Neural cell (in vitro differentiated cells): ENCODE results near the gene UMODL1. TPM values are rescaled to one million over a fixed set of nuclear protein-coding genes. Genes with fewer than 3 reads are reported as not detected.

Source experiments
- H2AFZ ChIP-seq: fragments of 200-600, 300-800 bp; sonication (generic), shearing (Covaris generic); 2 replicates; pipeline ENCODE4 v1.6.0; 2014; ENCODE audit warnings: low read depth, mild to moderate bottlenecking, antibody characterized with exemption, low read length, moderate library complexity
- H3F3A ChIP-seq: fragments of 200-600 bp; shearing (Covaris generic); 2 replicates; pipeline ENCODE4 v1.6.1; 2016; ENCODE audit warnings: mild to moderate bottlenecking, moderate library complexity, mixed read lengths, antibody characterized with exemption, low read length; ENCODE audit not compliant: insufficient read depth, poor library complexity, severe bottlenecking
- H3K27ac ChIP-seq: fragments of 200-600, 300-800 bp; sonication (generic), shearing (Covaris generic); 2 replicates; pipeline ENCODE4 v1.5.1; 2014; ENCODE audit warnings: mild to moderate bottlenecking, low read length, moderate library complexity
- H3K27me3 ChIP-seq: fragments of 300-800, 200-600 bp; sonication (generic), shearing (Covaris generic); 2 replicates; pipeline ENCODE4 v1.6.0; 2014; ENCODE audit warnings: mild to moderate bottlenecking, low read depth, low read length, moderate library complexity; ENCODE audit not compliant: insufficient read depth
- H3K36me3 ChIP-seq: fragments of 300-800, 200-600 bp; sonication (generic), shearing (Covaris generic); 2 replicates; pipeline ENCODE4 v1.5.1; 2014; ENCODE audit warnings: mild to moderate bottlenecking, antibody characterized with exemption, low read length, moderate library complexity; ENCODE audit not compliant: insufficient read depth
- H3K4me2 ChIP-seq: fragments of 300-800, 200-600 bp; sonication (generic), shearing (Covaris generic); 2 replicates; pipeline ENCODE4 v1.6.0; 2014; ENCODE audit warnings: mild to moderate bottlenecking, low read length
- H3K4me3 ChIP-seq: fragments of 300-800, 200-600 bp; sonication (generic), shearing (Covaris generic); 2 replicates; pipeline ENCODE4 v1.5.1; 2014; ENCODE audit warnings: mild to moderate bottlenecking, low read length, moderate library complexity
- H3K79me2 ChIP-seq: fragments of 200-600 bp; shearing (Covaris generic); replicated peaks from 2 replicates; pipeline ENCODE4 v1.6.0; 2014; ENCODE audit warnings: mild to moderate bottlenecking, low read length, moderate library complexity; ENCODE audit not compliant: insufficient read depth
- H3K9ac ChIP-seq: fragments of 300-800, 200-600 bp; sonication (generic), shearing (Covaris generic); 2 replicates; pipeline ENCODE4 v1.6.1; 2016; ENCODE audit warnings: mild to moderate bottlenecking, low read length, mixed read lengths
- H3K9me2 ChIP-seq: fragments of 200-600 bp; shearing (Covaris generic); 2 replicates; pipeline ENCODE4 v1.6.1; 2016; ENCODE audit warnings: mild to moderate bottlenecking, low read length, mixed read lengths; ENCODE audit not compliant: insufficient read depth
- H3K9me3 ChIP-seq: fragments of 200-600, 300-800 bp; sonication (generic), shearing (Covaris generic); 2 replicates; pipeline ENCODE4 v1.6.1; 2016; ENCODE audit warnings: mild to moderate bottlenecking, mixed run types, low read length, moderate library complexity, mixed read lengths
- H4K20me1 ChIP-seq: fragments of 200-600 bp; shearing (Covaris generic); 2 replicates; pipeline ENCODE4 v1.6.1; 2016; ENCODE audit warnings: mild to moderate bottlenecking, mixed run types; ENCODE audit not compliant: insufficient read depth
- EP300 ChIP-seq: fragments of 450-650 bp; conservative IDR thresholded peaks from 2 replicates; pipeline ENCODE4 v1.6.1; 2014; ENCODE audit warnings: antibody characterized with exemption, mild to moderate bottlenecking, moderate library complexity; ENCODE audit not compliant: poor library complexity, severe bottlenecking
- EZH2 ChIP-seq: fragments of 200-600, 300-800 bp; shearing (Covaris generic), sonication (generic); IDR thresholded peaks from 2 replicates; pipeline ENCODE4 v1.6.1; 2014; ENCODE audit warnings: antibody characterized with exemption, low read length, borderline replicate concordance, mild to moderate bottlenecking; ENCODE audit not compliant: insufficient read depth, poor library complexity, severe bottlenecking
- MXI1 ChIP-seq: fragments of 450-650 bp; conservative IDR thresholded peaks from 2 replicates; pipeline ENCODE4 v1.6.1; 2014; ENCODE audit warnings: antibody characterized with exemption, mild to moderate bottlenecking; ENCODE audit not compliant: poor library complexity, severe bottlenecking
- POLR2AphosphoS5 ChIP-seq: IDR thresholded peaks from 2 replicates; pipeline ENCODE4 v1.6.1; 2012
- RAD21 ChIP-seq: fragments of 450-650 bp; conservative IDR thresholded peaks from 2 replicates; pipeline ENCODE4 v1.6.1; 2014; ENCODE audit warnings: antibody characterized with exemption, mild to moderate bottlenecking, moderate library complexity
- SMC3 ChIP-seq: fragments of 450-650 bp; conservative IDR thresholded peaks from 2 replicates; pipeline ENCODE4 v1.6.1; 2014; ENCODE audit warnings: antibody characterized with exemption, mild to moderate bottlenecking, moderate library complexity; ENCODE audit not compliant: poor library complexity
- TAF1 ChIP-seq: IDR thresholded peaks from 2 replicates; pipeline ENCODE4 v1.6.1; 2012; ENCODE audit warnings: low read depth
- polyA plus RNA-seq: library from polyadenylated mRNA; depleted of rRNA; stranded (reverse); fragments of >200 nt; gene quantifications from 2 replicates; pipeline ENCODE4 v1.2.3, GENCODE V29; 2014
- TF ChIP-seq, protein P1 (sequence below): fragments of 450-650 bp; IDR thresholded peaks from 2 replicates; pipeline ENCODE4 v1.5.1; 2014; ENCODE audit warnings: antibody characterized with exemption, mild to moderate bottlenecking, moderate library complexity; ENCODE audit not compliant: poor library complexity, severe bottlenecking
- TF ChIP-seq, protein P2 (sequence below): IDR thresholded peaks from 2 replicates; pipeline ENCODE4 v1.6.1; 2012; ENCODE audit warnings: borderline replicate concordance

Gene UMODL1
- polyA plus RNA-seq, 1 donor from 2014 or later = 0.11 TPM

DNA sequence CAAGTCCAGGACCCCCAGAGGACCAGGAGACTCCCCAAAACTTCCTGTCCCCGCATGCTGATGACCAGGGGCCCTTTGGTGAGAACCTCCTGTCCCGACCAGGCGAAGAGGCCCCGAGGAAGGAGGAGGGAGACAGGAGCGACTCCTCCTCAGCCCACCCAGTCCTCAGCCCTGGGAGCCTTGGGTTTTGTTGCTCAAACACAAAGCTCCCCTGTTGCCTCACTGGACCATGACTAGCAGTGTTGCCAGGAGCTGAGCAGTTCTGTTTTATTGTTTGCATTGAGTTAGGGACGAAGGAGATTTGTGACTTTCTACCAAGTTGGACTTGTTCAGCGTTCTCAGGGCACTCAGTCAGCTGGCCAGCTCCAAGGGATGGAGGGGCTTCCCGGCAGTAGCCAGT is 10.0 kb downstream of the UMODL1 start:
- Histone ChIP-seq H2AFZ (no peak overlapping the region), H3K27ac (no peak overlapping the region), H3K79me2 (no peaks in the 10 kb centered on the region), H3K4me2 (no peak overlapping the region), H3K9me3 (no peaks in the 10 kb centered on the region), H3K27me3 (no peaks in the 10 kb centered on the region), H3K36me3 (no peaks in the 10 kb centered on the region), H4K20me1 (no peaks in the 10 kb centered on the region), H3F3A (no peaks in the 10 kb centered on the region), H3K9me2 (no peaks in the 10 kb centered on the region), H3K9ac (no peak overlapping the region), H3K4me3 (no peak overlapping the region)
- TF ChIP-seq EZH2 (no peak), EP300 (no peak), TAF1 (no peak), MXI1 (no peak), RAD21 (no peak), SMC3 (no peak), POLR2AphosphoS5 (no peak)
- TF ChIP-seq, protein P1, sequence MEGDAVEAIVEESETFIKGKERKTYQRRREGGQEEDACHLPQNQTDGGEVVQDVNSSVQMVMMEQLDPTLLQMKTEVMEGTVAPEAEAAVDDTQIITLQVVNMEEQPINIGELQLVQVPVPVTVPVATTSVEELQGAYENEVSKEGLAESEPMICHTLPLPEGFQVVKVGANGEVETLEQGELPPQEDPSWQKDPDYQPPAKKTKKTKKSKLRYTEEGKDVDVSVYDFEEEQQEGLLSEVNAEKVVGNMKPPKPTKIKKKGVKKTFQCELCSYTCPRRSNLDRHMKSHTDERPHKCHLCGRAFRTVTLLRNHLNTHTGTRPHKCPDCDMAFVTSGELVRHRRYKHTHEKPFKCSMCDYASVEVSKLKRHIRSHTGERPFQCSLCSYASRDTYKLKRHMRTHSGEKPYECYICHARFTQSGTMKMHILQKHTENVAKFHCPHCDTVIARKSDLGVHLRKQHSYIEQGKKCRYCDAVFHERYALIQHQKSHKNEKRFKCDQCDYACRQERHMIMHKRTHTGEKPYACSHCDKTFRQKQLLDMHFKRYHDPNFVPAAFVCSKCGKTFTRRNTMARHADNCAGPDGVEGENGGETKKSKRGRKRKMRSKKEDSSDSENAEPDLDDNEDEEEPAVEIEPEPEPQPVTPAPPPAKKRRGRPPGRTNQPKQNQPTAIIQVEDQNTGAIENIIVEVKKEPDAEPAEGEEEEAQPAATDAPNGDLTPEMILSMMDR = no peak
- TF ChIP-seq, protein P2, sequence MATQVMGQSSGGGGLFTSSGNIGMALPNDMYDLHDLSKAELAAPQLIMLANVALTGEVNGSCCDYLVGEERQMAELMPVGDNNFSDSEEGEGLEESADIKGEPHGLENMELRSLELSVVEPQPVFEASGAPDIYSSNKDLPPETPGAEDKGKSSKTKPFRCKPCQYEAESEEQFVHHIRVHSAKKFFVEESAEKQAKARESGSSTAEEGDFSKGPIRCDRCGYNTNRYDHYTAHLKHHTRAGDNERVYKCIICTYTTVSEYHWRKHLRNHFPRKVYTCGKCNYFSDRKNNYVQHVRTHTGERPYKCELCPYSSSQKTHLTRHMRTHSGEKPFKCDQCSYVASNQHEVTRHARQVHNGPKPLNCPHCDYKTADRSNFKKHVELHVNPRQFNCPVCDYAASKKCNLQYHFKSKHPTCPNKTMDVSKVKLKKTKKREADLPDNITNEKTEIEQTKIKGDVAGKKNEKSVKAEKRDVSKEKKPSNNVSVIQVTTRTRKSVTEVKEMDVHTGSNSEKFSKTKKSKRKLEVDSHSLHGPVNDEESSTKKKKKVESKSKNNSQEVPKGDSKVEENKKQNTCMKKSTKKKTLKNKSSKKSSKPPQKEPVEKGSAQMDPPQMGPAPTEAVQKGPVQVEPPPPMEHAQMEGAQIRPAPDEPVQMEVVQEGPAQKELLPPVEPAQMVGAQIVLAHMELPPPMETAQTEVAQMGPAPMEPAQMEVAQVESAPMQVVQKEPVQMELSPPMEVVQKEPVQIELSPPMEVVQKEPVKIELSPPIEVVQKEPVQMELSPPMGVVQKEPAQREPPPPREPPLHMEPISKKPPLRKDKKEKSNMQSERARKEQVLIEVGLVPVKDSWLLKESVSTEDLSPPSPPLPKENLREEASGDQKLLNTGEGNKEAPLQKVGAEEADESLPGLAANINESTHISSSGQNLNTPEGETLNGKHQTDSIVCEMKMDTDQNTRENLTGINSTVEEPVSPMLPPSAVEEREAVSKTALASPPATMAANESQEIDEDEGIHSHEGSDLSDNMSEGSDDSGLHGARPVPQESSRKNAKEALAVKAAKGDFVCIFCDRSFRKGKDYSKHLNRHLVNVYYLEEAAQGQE = no peak

GRCh38 chr21:42081931-42082381 is 10.8 kb downstream of the UMODL1 start:
- no peaks in the 10 kb centered on the region for H4K20me1 ChIP-seq
- H3K9ac ChIP-seq = no peak overlapping the region
- no peaks in the 10 kb centered on the region for H3K36me3 ChIP-seq
- no peaks in the 10 kb centered on the region for H3K9me3 ChIP-seq
- TF ChIP-seq, protein P2 = no peak
- no peak for TF ChIP-seq MXI1
- no peak for TF ChIP-seq TAF1
- no peak for TF ChIP-seq EZH2
- no peak for TF ChIP-seq POLR2AphosphoS5
- TF ChIP-seq SMC3 = no peak
- TF ChIP-seq RAD21 = no peak
- TF ChIP-seq, protein P1 = no peak
- TF ChIP-seq EP300 = no peak
- no peaks in the 10 kb centered on the region for H3K79me2 ChIP-seq
- H3K9me2 ChIP-seq = no peaks in the 10 kb centered on the region
- no peak overlapping the region for H3K4me3 ChIP-seq
- no peak overlapping the region for H3K4me2 ChIP-seq
- H2AFZ ChIP-seq = no peak overlapping the region
- H3K27me3 ChIP-seq = no peaks in the 10 kb centered on the region
- H3F3A ChIP-seq = no peaks in the 10 kb centered on the region
- no peak overlapping the region for H3K27ac ChIP-seq
